Measurements from ENCODE around the gene RSPH10B2.
"Not testable (repeated sequence)": the region's sequence is repeated elsewhere in the genome, so short reads cannot be mapped to it uniquely, and the experiment has no call there.

RSPH10B2 gene

DNA sequence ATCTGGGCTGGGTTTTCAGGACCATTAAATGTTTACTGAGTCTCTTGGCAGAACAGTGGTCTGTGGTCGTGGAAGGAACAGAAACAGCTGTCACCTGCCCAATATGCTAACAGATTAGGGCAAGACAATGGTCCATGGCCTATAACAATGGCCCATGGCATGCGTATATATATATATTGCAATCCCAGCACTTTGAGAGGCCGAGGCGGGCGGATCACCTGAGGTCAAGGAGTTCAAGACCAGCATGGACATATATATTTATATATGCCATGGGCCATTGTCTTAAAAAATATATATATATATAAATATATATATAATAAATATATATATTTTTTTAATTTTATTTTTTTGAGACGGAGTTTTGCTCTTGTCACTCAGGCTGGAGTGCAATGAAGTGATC is 27.7 kb downstream of the RSPH10B2 start:
- FAIRE-seq = not testable (repeated sequence)

DNA sequence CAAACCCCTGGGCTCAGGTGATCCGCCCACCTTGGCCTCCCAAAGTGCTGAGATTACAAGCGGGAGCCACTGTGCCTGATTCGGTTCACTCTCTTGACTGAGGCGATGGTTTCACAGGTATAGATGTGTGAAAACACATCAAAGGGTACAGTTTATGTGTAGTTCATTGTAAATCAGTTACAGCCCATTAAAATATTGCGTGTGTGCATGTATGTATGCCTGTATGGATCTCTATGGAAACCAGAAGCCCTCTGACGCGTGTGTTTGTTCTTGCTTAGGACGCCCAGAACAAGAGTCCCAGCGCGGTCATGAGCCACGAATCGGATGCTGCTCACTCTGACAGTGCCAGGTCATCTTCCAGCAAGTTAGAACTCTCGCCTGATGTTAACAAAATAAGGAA is 35.5 kb downstream of the RSPH10B2 start:
- not testable (repeated sequence) for FAIRE-seq; DNase-seq (ENCODE audit: insufficient read length, low spot score)

More for the DNA sequence above, 27.7 kb downstream of the RSPH10B2 start:
- DNase-seq (ENCODE audit: insufficient read length, low spot score) = not testable (repeated sequence)

DNA sequence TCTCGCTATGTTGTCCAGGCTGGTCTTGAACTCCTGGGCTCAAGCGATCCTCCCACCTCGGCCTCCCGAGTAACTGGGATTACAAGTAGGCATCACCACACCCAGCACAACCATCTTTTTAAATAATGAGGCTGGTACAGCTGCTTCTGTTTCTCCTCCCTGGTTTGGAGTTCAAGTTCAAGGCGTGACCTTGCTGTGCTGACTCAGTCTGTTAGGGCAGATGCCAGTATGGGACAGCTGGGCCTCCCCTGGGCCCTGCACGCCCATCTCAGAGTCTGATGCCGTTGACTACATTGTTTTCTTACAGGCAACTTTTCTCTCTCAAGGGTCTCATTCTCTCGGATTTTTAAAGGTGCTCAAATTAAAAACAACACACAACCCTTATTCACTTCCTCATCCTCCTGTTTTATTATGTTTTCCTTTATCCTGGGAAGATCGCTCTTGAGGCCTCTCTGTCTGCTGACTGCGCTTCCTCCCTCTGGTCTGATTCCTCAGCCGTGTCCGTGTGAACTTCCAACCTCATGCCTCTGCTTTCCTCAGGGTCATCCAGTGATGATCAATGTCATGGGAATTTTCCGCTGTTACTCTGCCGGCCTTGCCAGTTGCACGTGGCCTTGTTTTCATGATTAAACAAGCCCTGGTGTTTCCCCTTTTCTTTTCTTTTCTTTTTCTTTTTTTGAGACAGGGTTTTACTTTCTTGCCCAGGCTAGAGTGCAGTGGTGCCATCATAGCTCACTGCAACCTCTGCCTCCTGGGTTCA is 38.4 kb downstream of the RSPH10B2 start:
- not testable (repeated sequence) for FAIRE-seq; DNase-seq (ENCODE audit: insufficient read length, low spot score)

DNA sequence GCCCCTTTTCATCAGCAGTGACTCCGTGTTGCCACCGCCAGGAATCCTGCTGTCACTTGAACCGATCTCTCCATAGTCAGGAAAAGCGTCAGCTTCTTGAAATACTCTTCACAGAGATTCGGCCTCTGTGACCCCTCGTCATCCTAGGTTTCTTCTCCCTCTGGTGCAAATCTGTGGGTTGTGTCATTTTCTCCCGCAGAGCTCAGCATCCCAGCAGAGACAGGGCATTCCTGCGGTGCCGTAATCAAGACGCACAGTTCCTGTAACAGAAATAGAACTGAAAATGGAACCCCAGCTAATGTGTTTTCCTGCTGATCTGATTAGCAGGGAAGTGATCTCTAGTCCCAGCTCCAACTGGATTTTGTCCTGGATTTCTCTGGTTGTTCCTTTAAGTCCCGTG is 40.4 kb downstream of the RSPH10B2 start:
- not testable (repeated sequence) for FAIRE-seq; DNase-seq (ENCODE audit: insufficient read length, low spot score)

DNA sequence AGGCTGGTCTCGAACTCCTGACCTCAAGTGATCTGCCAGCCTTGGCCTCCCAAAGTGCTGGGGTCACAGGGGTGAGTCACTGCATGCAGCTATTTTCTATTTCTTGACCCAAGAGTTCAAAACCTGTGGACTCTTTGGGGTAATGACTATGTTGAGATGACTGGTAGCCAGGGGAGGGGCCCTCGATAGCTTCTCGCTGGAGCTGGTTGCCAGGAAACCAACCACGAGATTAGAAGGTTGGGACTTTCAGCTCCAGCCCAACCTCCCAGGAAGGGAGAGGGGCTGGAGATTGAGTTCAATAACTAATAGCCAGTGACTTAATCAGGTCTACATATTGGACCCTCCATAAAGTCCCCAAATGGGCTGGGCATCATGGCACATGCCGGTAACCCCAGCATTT is 43.3 kb downstream of the RSPH10B2 start:
- FAIRE-seq; DNase-seq (ENCODE audit: insufficient read length, low spot score): not testable (repeated sequence)

DNA sequence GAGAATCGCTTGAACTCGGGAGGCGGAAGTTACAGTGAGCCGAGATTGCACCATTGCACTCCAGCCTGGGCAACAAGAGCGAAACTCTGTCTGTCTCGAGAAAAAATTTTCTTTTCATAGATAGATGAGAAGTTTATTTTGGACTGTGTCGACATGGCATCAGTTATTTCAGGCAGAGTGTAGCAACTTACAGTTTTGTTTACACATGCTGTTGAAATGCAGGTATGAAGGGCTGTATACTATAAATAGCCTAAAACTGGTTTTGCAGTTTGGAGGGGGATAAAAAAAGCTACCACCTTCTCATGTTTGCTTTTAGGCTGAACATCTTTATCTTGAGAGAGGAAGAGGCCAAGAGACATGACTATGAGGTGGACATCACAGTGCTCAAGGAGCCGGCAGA is 44.1 kb downstream of the RSPH10B2 start:
- DNase-seq (ENCODE audit: insufficient read length, low spot score); FAIRE-seq: not testable (repeated sequence)

DNA sequence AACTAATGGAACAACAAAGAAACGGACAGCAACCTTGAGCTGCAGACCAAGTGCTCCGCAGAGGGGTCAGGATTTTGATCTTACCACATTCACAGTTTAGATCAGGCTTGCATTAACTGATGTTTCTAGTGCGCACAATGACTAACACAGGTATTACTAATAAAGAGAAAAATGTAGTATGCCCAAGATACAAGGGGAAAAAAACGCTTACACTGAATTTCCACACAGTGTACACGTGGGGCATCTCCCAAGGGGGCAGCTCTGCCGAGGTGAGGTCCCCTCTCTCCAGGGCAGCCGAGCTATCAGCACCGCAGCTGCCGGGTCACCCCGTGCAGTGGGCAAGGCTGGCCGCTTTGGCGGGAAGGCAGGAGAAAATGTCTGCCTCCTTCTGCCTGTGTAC is 46.0 kb downstream of the RSPH10B2 start:
- not testable (repeated sequence) for DNase-seq (ENCODE audit: insufficient read length, low spot score); FAIRE-seq

DNA sequence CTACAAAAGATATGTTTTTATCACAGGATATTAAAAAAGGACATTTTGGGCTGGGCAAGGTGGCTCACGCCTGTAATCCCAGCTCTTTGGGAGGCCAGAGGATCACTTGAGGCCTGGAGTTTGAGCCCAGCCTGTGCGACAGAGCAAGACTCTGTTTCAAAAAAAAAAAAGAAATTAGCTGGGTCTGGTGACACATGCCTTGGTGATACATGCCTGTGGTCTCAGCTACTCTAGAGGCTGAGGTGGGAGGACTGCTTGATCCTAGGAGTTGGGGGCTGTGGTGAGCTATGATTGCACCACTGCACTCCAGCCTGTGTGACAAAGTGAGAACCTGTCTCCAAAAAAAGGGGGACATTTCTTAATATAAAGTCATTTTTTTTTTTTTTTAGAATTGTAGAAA is 46.4 kb downstream of the RSPH10B2 start:
- not testable (repeated sequence) for FAIRE-seq; DNase-seq (ENCODE audit: insufficient read length, low spot score)

DNA sequence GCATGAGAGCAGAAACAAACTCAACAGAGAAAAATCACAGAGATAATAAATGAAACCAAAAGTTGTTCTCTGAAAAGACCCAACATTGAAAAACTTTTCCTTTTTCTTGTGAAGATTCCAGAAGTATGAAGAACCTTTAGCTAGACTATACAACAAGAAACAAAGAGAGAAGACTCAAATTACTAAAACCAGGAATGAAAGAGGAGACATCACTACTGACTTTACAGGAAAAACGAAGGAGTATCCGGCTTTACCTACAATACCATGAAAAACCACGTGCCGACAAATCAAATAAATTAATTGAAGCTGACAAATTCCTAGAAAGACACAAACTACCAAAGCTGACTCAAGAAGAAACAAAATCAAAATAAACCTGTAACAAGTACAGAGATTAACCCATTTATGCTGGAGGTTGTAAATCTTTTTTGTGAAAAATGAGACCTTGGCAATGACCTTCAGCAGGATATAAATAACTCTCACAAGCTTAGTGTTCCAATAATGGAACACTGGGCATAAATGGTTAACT is 53.6 kb downstream of the RSPH10B2 start:
- not testable (repeated sequence) for DNase-seq (ENCODE audit: insufficient read length, low spot score); FAIRE-seq

DNA sequence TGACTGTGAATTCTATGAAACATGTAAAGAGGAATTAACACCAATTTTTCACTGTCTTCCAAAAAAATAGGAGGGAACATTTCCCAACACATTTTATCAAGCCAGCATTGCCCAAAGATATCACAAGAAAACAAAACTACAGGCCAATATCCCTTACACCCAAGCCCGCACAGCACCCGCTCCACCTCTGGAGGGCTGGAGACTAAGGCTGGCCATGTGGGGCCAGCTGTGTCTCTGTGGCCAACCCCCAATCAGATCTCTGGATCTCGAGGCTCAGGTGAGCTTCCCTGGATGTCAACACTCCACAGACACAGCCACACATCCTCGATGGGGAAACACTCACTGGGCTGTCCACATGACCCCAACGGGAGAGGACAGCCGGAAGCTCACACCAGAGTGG is 54.1 kb downstream of the RSPH10B2 start:
- not testable (repeated sequence) for FAIRE-seq; DNase-seq (ENCODE audit: insufficient read length, low spot score)

DNA sequence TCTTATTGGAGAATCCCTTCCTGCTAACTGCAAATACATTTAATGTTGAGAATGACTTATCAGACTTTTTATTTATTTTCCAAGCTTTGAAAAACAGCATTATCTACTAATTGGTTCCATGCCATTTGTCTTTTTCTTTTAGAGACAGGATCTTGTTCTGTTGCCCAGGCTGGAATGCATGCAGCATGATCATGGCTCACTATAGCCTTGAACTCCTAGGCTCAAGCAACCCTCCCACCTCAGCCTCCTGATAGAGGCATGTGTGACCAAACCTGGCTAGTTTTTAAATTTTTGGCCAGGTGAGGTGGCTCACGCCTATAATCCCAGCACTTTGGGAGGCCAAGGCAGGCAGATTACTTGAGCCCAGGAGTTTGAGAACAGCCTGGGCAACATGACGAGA is 59.1 kb downstream of the RSPH10B2 start:
- FAIRE-seq = not testable (repeated sequence)

DNA sequence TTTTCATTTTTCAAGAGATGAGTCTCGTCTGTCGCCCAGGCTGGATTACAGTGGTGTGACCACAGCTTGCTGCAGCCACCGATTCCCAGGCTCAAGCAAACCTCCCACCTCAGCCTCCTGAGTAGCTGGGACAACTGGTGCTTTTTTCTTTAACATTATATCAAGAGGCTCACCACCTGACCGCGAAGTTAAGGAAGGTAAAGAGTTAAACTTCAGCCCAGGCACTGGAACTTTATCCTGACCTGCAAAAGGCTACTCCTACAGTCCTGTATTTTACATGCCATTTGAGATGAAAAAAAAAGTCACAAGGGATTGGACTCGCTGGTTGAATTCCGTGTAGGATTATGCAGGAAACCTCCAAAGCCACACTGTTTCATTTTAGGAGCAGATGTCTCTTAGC is 61.6 kb downstream of the RSPH10B2 start:
- not testable (repeated sequence) for FAIRE-seq; DNase-seq (ENCODE audit: insufficient read length, low spot score)

More for the DNA sequence above, 59.1 kb downstream of the RSPH10B2 start:
- not testable (repeated sequence) for DNase-seq (ENCODE audit: insufficient read length, low spot score)

DNA sequence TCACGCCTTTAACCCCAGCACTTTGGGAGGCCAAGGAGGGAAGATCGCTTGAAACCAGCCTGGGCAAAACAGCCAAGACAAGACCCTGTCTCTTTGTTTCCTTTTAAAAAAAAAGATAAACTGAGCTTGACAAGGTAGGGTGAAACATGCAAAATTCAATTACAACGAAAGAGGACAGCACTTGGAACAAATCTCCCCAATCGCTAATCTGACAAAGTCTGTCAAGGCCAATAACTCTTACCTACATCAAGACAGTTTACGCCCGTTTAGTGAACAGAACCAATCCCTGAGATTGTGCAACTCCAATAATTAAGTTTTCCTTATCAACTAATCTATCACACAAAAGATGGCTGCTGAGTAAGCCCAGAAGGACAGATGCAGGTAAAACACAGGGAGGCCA is 67.7 kb downstream of the RSPH10B2 start:
- FAIRE-seq; DNase-seq (ENCODE audit: insufficient read length, low spot score): not testable (repeated sequence)

DNA sequence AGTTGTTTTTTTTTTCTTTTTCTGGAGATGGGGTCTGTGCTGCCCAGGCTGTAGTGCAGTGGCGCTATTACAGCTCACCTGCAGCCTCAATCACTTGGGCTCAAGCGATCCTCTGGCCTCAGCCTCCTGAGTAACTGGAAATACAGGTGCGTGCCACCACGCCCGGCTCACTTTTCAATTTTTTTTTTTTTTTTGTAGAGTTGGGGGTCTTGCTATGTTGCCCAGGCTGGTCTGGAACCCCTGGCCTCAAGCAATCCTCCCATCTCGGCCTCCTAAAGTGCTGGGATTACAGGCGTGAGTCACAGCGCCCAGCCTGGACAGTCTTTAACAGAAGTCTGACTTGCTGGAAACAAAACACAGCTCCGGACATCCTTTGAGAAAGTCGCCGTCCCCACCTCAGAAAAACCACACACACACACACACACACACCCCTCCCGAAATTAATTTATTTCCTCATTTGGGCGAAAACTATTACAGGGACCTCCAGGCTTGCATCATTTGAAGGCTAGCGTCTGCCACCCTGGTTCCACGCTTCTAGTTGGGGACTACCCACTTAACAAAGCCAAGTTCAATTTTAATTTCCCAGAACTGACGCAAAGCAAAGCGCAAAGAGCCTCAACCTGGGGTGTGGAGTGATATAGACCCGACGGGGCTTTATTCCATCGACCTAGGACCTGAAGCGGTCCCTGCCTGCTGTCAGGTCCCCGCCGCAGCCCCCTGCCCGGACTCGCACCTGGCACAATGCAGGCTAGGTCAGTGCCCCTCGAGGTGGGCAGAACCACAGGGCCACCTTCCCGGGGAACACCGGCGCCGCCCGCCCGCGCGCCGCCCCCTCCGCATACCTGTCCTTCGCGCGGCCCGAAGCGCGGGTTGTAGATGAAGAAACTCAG is 71.6 kb downstream of the RSPH10B2 start:
- not testable (repeated sequence) for DNase-seq (ENCODE audit: insufficient read length, low spot score); FAIRE-seq

DNA sequence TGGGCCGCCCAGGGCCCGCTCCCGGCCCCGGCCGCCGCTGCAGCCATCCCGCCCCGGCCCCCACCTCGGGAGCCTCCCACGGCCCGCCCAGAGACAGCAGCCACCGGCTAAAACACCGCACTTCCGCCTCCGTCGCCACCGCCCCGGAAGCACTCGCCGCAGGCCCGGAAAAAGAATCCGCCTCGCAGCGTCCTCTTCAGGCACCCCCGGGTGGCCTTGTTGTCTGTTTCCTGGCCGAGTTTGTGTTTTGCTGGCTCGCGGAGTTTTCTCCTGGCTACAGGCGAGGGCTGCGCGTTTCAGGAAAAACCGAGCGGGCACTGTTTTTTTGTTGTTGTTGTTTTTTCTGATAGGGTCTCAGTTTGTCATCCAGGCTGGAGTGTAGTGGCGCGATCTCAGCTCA is 72.2 kb downstream of the RSPH10B2 start, which contains the start of gene CCZ1B:
TSS of gene CCZ1B (minus strand) at position 125 of the 400 bp plus-strand sequence. CDS start at position 47, 78 bp downstream.
- FAIRE-seq = peak; percentile 81

DNA sequence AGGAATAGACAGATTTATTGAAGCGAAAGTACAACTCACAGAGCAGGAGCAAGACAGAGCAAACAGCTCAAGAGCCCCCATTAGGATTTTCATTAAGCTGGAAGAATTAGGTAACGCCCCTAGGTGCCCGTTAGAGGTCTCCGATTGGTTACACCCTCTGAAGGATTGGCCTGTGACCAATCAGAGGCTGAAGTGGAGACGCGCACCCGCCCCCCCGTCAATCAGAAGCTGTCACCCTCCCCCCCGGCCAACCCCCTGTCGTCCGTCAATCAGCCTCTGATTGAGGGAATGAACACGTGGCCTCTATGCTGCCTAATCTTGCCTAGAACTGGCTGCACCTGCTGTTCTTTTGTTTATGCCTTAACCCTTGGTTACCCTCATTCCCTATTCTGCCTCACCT is 73.3 kb downstream of the RSPH10B2 start:
- not testable (repeated sequence) for DNase-seq (ENCODE audit: insufficient read length, low spot score); FAIRE-seq

More for the DNA sequence above, 72.2 kb downstream of the RSPH10B2 start, which contains the start of gene CCZ1B:
- DNase-seq (ENCODE audit: insufficient read length, low spot score) = not testable (repeated sequence)

DNA sequence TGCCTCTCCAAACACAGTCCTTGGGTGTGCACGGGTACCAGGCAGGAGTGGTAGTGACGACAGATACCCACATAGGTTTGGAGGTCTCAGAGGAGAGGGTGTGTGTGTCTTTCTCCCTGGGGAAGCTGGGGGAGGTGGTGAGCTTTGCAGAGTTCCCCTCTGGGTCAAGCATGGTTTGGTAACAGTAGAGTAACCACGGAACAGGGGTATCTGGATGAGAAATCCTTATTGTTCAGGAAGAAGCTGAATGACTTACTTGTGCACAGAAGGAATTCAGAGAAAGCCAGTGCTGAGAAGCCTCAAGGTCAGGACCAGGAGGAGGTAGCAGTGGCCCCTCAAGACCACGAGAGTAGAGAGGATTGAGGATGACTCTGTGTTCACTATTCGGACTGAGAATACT is 75.7 kb downstream of the RSPH10B2 start:
- not testable (repeated sequence) for DNase-seq (ENCODE audit: insufficient read length, low spot score); FAIRE-seq

DNA sequence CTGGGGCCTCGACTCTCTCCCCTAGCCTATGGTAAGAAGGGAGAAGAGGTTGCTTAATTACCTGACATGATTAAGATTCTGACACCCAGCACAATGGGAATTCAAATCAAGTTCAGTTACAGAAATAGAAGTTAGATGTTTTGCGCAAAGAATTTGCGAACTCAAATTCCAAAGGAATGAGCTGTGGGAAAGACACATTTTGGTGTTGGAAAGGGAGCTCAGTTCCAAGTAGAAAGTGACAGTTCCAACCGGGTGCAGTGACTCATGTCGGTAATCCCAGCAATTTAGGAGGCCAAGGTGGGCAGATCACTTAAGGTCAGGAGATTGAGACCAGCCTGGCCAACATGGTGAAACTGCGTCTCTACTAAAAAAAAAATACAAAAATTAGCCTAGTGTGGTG is 76.1 kb downstream of the RSPH10B2 start:
- not testable (repeated sequence) for FAIRE-seq

DNA sequence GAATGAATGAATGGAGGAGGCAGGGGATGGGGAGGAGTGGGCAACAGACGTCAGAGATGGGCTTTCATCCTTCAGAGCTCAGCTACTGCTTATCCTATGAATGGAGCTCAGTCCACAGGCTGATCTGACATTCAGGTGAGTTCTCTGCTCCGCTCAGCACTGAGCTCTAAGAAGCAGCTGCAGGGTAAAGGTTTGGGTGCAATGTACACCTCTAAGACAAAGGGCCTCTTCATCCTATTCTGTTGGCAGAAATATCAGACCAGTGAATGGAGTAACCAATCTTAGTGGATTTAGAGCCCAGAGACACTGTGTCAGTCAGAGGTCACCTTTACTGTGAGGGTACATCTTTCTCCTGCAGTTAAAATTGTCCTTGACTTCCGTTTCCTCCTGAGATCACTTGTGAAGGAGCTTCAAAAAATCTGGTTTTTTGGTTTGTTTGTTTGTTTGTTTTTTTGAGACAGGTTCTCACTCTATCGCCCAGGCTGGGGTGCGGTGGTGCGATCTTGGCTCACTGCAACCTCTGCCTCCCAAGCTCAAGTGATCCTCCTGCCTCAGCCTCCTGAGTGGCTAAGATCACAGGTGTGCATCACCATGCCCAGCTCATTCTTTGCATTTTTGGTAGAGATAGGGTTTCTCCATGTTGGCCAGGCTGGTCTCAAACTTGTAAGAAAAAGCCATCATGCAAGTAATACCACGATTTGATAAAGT is 77.3 kb downstream of the RSPH10B2 start:
- DNase-seq (ENCODE audit: insufficient read length, low spot score) (no peak), FAIRE-seq (no peak)

More for the DNA sequence above, 76.1 kb downstream of the RSPH10B2 start:
- DNase-seq (ENCODE audit: insufficient read length, low spot score) = not testable (repeated sequence)

DNA sequence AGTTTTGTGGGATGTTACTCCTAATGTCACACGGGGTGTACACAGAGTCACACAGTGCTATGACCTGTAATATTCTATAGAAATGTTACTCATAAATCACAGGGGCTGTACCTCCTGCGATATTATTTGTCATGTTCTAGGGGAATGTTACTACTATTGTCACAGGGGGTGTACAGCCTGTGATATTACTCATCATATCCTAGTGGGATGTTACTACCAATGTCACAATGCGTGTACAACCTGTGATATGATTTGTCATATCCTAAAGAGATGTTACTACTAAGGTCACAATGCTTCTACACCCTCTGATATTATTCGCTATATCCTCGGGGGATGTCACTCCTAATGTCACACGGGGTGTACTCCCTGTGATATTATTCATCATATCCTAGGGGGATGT is 79.7 kb downstream of the RSPH10B2 start:
- FAIRE-seq = no peak

More for the DNA sequence above, 79.7 kb downstream of the RSPH10B2 start:
- no peak for DNase-seq (ENCODE audit: insufficient read length, low spot score)
